ENCODE measurements around the gene MRFAP1.
"Not testable (repeated sequence)": the region's sequence is repeated elsewhere in the genome, so short reads cannot be mapped to it uniquely, and the experiment has no call there.

The MRFAP1 gene

DNA sequence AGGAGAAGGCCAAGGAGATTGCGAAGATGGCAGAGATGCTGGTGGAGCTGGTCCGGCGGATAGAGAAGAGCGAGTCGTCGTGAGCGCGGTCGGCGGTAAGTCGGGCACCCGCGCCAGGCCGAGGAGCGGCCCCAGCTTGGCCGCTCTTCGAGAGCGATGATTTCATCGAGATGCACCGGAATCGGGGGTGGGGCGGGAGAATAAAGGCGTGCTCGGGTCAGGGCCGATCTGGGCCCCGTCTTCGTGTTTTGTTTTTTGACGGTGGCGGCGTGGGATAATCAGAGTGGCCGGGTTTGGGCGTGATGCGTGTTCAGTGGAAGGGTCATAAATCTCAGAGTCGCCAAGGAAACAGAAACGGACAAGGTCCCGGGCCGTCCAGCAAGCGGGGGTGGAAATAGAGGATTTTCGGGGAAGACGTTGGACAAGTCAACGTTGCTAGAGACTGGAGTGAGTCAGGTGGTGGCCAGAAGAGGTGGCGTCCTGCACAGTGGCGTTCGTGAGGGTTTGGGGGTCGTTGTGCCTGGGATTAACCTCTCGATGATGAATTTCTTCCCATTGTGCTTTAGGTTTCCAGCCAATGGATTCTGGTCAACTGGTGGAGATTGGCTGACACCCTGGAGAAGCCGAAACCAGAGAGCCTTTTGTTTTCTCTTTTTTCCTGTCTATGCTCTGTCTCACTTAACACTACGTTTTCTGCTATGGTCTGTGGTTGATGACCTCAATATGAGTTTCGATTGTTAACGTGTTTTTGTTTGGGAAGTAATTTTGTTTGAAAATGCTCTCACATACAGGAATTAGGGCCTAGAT lies 882 bp downstream of the MRFAP1 start:
- peak; percentile 53 for DNase-seq

GRCh38 chr4:6641971-6642320 lies 1.5 kb downstream of the MRFAP1 start:
- DNase-seq = no peak

DNA sequence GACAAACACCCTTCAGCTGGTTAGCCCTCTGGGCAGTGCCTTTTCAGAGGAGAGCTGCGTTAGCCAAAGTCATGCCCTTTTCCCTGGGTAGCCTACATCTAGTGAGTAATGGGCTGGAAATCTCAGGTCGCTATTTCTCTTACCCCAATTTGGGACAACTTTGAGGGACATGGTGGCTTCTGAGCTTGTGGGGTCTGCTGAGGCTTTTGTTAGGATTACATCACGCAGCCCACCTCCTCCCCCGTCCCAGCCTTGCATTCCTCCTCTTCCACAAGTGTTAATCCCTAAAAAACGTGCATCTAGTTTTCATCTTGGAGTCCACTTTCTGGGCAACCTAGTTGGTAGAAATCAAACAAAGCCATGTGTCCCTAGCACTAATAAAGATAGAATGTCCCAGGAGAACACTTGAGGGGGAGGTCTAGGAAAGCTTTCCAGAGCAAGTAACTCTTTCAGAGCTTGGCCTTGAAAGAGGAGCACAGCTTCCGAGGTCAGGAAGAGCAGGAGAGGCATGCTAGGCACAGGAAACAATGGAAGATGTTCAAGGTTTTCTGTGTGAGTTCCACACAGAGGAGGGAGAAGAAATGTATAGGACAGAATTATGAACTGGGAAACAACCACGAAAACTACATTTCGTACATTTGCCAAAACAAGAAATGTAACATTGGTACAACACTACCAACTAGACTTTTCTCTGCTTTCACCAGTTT lies 2.8 kb downstream of the MRFAP1 start:
- no peak for DNase-seq

- no peak for DNase-seq
These were observed 4.5 kb downstream of the MRFAP1 start for GRCh38 chr4:6644792-6645530.

GRCh38 chr4:6647169-6647568 lies 6.7 kb downstream of the MRFAP1 start:
- no peak for DNase-seq

DNA sequence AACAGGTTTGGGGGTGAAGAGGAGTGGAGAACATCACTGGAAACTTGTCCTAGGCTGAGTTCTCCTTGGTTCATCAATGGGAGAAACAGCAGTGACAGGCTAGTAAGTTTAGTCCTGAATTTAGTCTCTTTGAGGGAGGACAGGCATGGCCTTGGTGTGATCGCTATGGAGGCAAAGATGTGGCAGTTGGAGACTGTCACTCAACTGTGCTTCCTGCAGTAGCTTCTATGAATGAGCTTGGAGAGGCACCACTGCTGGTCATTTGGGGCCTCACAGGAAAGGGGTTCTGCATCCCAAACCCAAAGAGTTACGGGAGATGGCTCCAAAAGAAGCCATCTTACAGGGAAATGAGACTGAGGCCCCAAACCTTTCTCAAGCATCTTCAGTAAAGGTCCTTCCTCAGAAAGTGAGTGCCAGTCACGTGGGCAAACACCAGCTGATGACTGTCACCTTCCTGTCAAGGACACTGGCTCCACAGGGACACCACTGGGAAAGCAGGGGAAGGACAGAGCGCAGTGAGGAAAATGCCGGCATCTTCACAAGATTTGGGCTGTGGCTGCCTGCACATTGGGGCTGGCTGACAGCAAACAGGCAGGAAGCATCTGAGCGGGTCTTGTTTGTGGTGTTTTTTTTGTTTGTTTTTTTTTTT lies 7.2 kb downstream of the MRFAP1 start:
- DNase-seq = no peak

DNA sequence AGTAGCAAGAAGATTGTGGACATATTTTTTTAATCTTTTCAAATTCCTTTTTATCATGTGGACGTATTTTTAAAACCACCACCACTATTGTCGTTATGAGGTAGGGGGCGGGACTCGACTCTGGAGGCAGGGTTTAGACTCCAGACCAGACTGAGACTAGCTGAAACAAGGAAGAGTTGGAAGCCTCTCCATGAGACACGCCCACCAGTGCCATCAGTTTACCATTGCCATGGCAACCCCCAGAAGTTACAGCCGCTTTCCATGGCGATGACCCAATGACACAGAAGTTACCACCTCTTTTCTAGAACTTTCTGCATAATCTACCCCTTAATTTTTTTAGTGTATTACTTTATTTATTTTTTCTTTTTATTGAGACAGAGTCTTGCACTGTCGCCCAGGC lies 8.7 kb downstream of the MRFAP1 start:
- DNase-seq = no peak

DNA sequence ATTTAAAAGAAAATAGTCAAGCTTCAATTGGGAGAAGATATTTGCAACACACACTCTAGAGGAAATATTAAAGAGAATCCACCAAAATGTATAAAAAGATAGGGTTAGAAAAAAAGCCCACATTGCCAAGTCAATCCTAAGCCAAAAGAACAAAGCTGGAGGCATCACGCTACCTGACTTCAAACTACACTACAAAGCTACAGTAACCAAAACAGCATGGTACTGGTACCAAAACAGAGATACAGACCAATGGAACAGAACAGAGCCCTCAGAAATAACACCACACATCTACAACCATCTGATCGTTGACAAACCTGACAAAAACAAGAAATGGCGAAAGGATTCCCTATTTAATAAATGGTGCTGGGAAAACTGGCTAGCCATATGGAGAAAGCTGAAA lies 13.7 kb downstream of the MRFAP1 start:
- not testable (repeated sequence) for DNase-seq

DNA sequence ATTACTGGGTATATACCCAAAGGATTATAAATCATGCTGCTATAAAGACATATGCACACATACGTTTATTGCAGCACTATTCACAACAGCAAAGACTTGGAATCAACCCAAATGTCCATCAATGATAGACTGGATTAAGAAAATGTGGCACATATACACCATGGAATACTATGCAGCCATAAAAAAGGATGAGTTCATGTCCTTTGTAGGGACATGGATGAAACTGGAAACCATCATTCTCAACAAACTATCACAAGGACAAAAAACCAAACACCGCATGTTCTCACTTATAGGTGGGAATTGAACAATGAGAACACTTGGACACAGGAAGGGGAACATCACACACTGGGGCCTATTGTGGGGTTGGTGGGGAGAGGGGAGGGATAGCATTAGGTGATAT lies 14.8 kb downstream of the MRFAP1 start:
- not testable (repeated sequence) for DNase-seq

DNA sequence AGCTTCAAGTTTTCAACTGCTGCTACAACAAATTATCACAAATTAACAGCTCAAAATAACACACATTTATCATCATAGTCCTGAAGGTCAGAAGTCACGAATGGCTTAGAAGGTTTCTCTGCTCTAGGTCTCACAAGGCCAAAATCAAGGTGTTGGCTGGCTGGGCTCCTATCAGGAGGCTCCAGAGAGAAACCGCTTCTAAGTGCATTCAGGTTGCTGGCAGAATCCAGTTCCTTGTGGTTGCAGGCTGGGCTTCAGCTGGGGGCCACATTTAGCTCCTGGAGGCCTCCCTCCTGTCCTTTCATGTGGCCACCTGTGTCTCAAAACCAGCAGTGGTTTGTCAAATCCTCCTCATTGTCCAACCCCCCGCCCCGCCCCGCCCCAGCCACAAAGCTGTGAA lies 15.4 kb downstream of the MRFAP1 start:
- no peak for DNase-seq

DNA sequence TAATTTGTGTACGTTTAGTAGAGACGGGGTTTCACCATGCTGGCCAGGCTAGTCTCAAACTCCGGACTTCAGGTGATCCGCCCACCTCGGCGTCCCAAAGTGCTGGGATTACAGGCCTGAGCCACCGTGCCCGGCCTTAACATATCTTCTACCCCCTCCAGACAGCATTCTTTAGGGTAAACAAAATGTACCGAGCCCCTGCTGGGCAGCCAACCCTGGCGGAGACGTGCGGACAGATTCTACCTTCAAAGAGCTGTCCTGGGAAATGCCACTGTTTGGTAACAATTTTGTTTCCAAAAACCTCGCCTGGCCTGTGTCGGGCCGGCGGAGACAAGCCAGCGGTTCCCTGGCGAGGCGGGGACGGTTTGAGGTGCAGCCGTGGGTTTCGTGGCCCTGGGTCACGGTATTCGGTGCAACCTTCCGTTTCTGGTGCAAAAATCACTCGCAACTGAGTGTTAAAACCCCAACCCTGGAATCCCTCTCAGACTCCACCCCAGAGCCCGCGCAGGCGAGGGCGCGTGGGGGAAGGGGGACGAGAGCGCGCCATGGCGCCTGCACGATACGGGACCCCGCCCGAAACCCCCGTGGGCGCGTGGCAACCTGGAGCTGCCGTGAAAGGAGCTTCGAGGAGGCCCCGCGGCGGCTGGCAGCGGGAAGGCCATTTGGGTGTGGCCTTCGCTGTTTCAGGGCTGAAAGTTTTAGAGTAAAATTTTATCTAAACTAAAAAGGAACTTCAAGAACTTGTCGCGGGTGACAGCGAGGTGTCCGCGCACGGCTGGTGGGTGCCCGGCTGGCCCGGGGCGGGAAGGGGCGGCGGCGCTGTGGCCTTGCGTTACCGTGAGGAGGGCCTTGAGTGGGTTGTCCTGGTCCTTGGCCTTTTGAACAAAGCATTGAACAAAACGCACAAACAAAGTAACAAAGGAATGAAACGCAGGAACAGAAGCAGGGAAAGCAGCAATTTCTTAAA lies 17.0 kb downstream of the MRFAP1 start:
- no peak for DNase-seq

DNA sequence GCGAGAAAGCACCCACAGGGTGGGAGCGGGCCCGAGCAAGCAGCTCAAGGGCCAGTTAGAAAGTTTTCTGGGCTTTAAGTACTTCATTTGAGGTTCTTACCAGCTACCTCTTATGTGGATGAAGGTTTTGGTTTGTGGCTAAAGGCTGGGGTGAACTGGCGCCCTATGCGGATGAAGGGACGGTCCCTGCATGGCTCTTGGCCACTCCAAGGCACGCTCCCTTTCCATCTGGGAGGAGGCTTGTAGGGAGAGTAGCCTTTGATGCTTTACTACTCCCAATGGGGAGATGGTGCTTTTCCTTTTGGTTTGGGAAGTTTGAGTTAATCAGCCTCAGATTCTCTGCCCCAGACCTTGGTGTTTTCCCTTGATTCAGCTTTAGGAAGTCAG lies 17.7 kb downstream of the MRFAP1 start:
- no peak for DNase-seq

DNA sequence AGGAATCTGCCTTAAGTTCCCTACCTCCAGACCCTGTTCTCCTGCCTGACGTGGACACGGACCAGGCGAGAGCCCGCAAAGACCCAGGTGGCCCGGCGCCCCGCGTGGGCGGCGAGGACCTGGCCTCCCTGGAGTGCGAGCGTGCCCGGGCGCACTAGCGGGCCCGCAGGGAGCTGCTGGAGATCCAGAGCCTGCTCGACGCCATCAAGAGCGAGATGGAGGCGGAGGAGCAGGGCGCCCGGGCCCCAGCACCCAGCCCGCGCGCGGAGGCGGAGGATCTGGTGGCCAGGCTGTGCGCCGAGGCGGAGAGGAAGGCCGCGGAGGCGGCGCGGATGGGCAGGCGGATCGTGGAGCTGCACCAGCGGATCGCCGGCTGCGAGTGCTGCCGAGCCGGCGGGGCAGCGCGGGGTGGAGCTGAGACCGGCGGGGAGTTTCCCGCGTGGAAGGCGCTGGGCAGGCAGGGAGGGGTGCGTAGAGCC lies 18.2 kb downstream of the MRFAP1 start:
- peak; percentile 39 for DNase-seq

DNA sequence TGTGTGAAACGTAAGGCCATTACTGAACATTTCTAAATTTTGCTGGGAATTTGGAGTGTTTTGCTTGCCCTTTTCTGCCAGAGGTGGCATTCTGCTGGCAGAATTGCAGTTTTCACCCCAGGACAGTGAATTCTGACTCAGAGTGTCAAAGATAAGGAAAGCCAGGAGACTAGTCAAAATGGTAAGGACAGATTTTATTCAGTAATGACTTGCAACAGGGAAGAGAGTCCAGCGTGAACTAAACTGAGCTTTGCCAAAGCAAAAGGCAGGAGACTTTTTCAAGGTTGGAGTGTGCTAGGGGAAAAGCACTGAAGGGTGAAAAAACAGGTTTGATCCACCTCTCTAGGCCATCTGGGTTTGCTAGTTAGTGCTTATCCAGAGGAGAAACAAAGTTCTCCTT lies 19.4 kb downstream of the MRFAP1 start:
- DNase-seq = no peak

DNA sequence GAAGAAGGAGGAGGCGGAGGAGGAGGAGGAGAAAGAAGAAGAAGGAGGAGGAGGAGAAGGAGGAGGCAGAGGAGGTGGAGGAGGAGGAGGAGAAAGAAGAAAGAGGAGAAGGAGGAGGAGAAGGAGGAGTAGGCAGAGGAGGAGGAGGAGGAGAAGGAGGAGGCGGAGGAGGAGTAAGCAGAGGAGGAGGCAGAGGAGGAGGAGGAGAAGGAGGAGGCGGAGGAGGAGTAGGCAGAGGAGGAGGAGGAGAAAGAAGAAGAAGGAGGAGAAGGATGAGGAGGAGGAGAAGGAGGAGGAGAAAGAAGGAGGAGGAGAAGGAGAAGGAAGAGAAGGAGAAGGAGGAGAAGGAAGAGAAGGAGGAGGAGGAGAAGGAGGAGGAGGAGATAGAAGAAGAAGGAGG lies 19.9 kb downstream of the MRFAP1 start:
- no peak for DNase-seq

DNA sequence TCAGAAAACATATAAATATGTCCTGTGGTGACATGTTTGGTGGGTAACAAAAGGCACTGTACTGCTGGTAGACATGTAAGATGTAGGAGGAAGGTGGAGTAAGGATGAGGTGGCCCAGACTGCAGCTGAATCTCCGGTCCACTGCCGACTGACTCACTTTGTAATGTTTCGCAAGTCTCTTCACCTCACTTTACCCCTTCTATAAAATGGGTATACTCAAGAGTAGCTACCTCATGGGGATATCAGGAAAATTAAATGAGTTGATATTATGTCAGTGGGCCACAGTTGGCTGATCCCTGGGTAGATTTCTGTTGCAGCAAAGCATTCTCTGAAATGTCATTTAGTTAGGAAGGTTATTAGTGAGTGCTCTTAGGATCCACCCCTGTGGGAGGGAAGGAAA lies 22.1 kb downstream of the MRFAP1 start:
- DNase-seq = no peak

DNA sequence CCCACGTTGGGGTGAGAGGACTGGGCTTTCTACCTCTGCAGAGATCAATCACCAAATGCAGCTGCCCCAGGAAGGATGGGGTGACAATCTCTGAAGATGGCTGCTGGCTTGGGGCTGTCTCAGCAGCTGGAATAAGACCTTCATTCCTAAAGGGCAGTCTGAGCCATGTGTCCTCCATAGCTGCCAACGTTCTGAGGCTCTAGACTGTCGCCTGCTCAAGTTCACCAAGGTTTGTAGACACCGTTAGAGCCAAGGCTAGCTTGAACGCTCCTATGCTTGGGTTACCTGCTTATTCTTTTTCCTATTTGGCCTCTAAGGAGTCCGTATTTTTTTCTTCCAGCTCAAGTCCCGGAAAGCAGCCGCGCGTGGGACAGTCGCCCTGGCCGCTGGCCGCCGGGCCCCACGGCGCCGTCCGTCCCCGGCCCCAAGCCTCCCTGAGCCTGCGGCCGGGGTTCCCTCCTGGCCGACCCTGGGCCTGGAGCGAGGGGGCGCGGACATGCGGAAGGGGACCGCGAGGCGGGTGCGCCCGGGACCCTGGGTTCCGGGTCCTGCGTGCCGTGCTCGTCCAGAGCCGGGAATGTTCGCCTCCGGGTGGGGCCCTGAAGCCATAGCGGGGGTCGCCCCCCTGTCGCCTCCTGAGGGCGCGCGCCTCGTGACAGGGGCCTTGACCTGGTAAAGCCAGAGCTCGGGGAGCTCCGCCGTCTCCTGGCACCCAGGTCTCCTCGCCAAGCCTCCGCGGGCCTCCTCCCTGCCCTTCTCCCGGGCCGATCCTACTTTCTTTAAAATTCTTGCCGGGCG lies 23.3 kb downstream of the MRFAP1 start:
- no peak for DNase-seq

GRCh38 chr4:6665320-6665654 lies 24.8 kb downstream of the MRFAP1 start:
- DNase-seq = no peak

DNA sequence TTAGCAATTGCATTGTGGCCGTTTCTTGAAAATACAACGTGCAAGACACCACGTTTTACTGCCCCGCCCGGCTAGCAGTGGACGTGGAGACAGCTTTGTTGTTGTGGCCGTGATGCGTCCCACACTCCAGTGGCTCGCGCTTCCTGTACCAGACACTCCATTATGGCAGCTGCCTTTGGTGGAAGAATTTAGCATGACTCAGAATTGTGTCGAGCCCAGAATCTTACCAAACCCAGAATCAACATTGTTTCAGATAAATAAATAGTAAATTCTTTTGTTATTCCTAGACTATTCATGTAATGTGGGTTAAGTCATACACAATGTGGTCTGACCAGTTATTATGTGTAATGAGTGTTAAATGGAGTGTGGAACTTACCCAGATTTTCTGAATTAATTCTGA lies 27.9 kb downstream of the MRFAP1 start:
- no peak for DNase-seq

DNA sequence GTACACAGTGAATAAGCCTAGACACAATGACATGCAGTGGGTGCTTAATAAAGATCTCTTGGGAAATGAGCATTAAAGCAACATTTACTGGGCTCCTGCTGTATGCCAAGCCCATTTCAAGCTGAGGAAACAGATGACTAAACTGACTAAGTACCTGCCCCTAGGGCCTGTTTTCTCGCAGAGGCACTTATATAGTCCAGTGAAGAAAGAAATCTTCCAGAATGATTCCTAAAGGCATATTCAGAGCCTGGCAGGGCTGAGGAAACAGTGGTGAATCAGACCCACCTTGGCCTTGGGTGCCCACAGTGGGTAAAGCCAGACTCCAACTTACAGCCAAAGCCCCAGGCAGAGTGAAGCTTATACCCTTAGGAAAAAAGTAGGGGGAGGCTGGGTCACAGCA lies 31.2 kb downstream of the MRFAP1 start:
- no peak for DNase-seq

- DNase-seq = no peak
These were observed 31.6 kb downstream of the MRFAP1 start for GRCh38 chr4:6672131-6672530.
